CD14-positive monocyte (primary cell): ENCODE measurements around the gene CTNNBL1. TPM values are rescaled to one million over a fixed set of nuclear protein-coding genes. Genes with fewer than 3 reads are reported as not detected.

Experiments
- DNase-seq, 3 donors: peaks; one replicate each; pipeline ENCODE4 v3.0.0-alpha.2; 2011 to 2022
- H2AFZ ChIP-seq: 2 replicates; pipeline ENCODE4 v1.6.0; 2012; ENCODE audit warnings: mild to moderate bottlenecking, low read depth, low read length, inconsistent platforms; ENCODE audit not compliant: insufficient read depth, poor library complexity, severe bottlenecking
- H3K27ac ChIP-seq, 2 donors: 1 replicate in 1 of 2; 2 replicates in 1 of 2; pipeline ENCODE4 v1.5.1; 2012 to 2013; ENCODE audit warnings: low read length in 2 of 2, control low read depth in 1 of 2, inconsistent platforms in 1 of 2, low read depth in 1 of 2, mild to moderate bottlenecking in 1 of 2
- H3K27me3 ChIP-seq, 2 donors: one replicate each; pipeline versions ENCODE4 v1.6.0 to v1.6.1; 2011 to 2013; ENCODE audit warnings: low read length in 2 of 2; ENCODE audit not compliant: control insufficient read depth in 2 of 2, insufficient read depth in 2 of 2
- H3K36me3 ChIP-seq, 2 donors: replicated peaks in 1 of 2; 1 replicate in 1 of 2; 2 replicates in 1 of 2; pipeline versions ENCODE4 v1.5.1 to v1.6.1; 2012 to 2013; ENCODE audit warnings: low read length in 2 of 2, control low read depth in 1 of 2, inconsistent platforms in 1 of 2, mild to moderate bottlenecking in 1 of 2; ENCODE audit not compliant: insufficient read depth in 2 of 2, control insufficient read depth in 1 of 2
- H3K4me1 ChIP-seq, 2 donors: 1 replicate in 1 of 2; 2 replicates in 1 of 2; pipeline versions ENCODE4 v1.5.1 to v1.6.1; 2012 to 2013; ENCODE audit warnings: low read length in 2 of 2, control low read depth in 1 of 2, inconsistent platforms in 1 of 2, mild to moderate bottlenecking in 1 of 2, moderate library complexity in 1 of 2; ENCODE audit not compliant: insufficient read depth in 2 of 2, control insufficient read depth in 1 of 2
- H3K4me2 ChIP-seq: replicated peaks from 2 replicates; pipeline ENCODE3; 2012; ENCODE audit warnings: low read length, moderate library complexity, mild to moderate bottlenecking; ENCODE audit not compliant: poor library complexity, severe bottlenecking; ENCODE audit errors: extremely low read depth
- H3K4me3 ChIP-seq, 3 experiments: fragments of 200-600 bp in 1 of 3; sonication (generic) in 1 of 3; replicated peaks in 1 of 3; 1 replicate in 2 of 3; 2 replicates in 1 of 3; pipeline ENCODE4 v1.5.1; 2011 to 2013; ENCODE audit warnings: low read length in 3 of 3, mild to moderate bottlenecking in 3 of 3, control low read depth in 2 of 3, low read depth in 2 of 3, inconsistent platforms in 1 of 3, moderate library complexity in 1 of 3
- H3K79me2 ChIP-seq: 2 replicates; pipeline ENCODE4 v1.6.0; 2012; ENCODE audit warnings: mild to moderate bottlenecking, control low read depth, inconsistent platforms, low read length, moderate library complexity; ENCODE audit not compliant: insufficient read depth
- H3K9ac ChIP-seq: 2 replicates; pipeline ENCODE4 v1.6.0; 2017; ENCODE audit warnings: low read length, mild to moderate bottlenecking; ENCODE audit not compliant: insufficient read depth, poor library complexity, severe bottlenecking
- H3K9me3 ChIP-seq, 2 donors: replicated peaks in 1 of 2; 1 replicate in 1 of 2; 2 replicates in 1 of 2; pipeline versions ENCODE4 v1.5.1 to v1.6.1; 2012 to 2013; ENCODE audit warnings: low read length in 2 of 2, control low read depth in 1 of 2; ENCODE audit not compliant: control insufficient read depth in 1 of 2, insufficient read depth in 1 of 2
- H4K20me1 ChIP-seq: 2 replicates; pipeline ENCODE4 v1.6.0; 2012; ENCODE audit warnings: mild to moderate bottlenecking, low read length, control low read depth, moderate library complexity; ENCODE audit not compliant: insufficient read depth
- H3K27ac Mint-ChIP-seq, 7 donors: one replicate each; pipeline ENCODE4 v1.8.0; 2020; ENCODE audit warnings: mild to moderate bottlenecking in 7 of 7, mixed read lengths in 7 of 7, moderate library complexity in 6 of 7, inconsistent platforms in 2 of 7
- H3K27me3 Mint-ChIP-seq, 3 donors: one replicate each; pipeline ENCODE4 v1.8.0; 2021 to 2022; ENCODE audit warnings: low read depth in 3 of 3, mild to moderate bottlenecking in 3 of 3, mixed read lengths in 3 of 3, moderate library complexity in 3 of 3, inconsistent platforms in 1 of 3
- H3K36me3 Mint-ChIP-seq, 2 donors: one replicate each; pipeline ENCODE4 v1.8.0; 2020; ENCODE audit warnings: mixed read lengths in 2 of 2, inconsistent platforms in 1 of 2, mild to moderate bottlenecking in 1 of 2
- H3K4me1 Mint-ChIP-seq: one replicate; pipeline ENCODE4 v1.8.0; 2020; ENCODE audit warnings: mild to moderate bottlenecking, mixed read lengths
- H3K4me3 Mint-ChIP-seq, 2 donors: one replicate each; pipeline ENCODE4 v1.8.0; 2020; ENCODE audit warnings: mild to moderate bottlenecking in 2 of 2, mixed read lengths in 2 of 2, moderate library complexity in 1 of 2
- H3K9me3 Mint-ChIP-seq, 7 donors: one replicate each; pipeline ENCODE4 v1.8.0; 2020 to 2022; ENCODE audit warnings: mixed read lengths in 7 of 7, mild to moderate bottlenecking in 6 of 7, moderate library complexity in 6 of 7, inconsistent platforms in 2 of 7
- WGBS: methylation state at CpG from one replicate; pipeline ENCODE4 v1.1.5; 2013; ENCODE audit warnings: missing lambda C conversion rate; ENCODE audit not compliant: insufficient coverage; 5-methylcytosine and 5-hydroxymethylcytosine counted together
- intact Hi-C, 2 donors: fragments of 100-400 bp; cut with micrococcal nuclease; formaldehyde crosslinking; loops; one replicate each; pipeline versions ENCODE4 v1.15.0 to v1.15.1; 2023
- polyA plus RNA-seq, 3 donors: library from polyadenylated mRNA; depleted of rRNA in 1 of 3; unstranded in 2 of 3; stranded (reverse) in 1 of 3; fragments of 300-500 nt in 2 of 3; fragments of >200 nt in 1 of 3; fragmentation: Illumina TruSeq in 2 of 3; gene quantifications; 1 replicate in 2 of 3; 2 replicates in 1 of 3; pipeline ENCODE4 v1.2.3, GENCODE V29; 2012 to 2021
- TF ChIP-seq, protein P1 (sequence below): fragments of 200-600 bp; IDR thresholded peaks from one replicate; pipeline ENCODE4 v1.8.0; 2022; ENCODE audit warnings: antibody characterized with exemption, mild to moderate bottlenecking

The CTNNBL1 gene
- polyA plus RNA-seq, 3 donors: 35.5 to 83.2 (median 77.3) TPM

- Mint-ChIP-seq H3K27me3 (peaks cover 0 to 2% (median 0%) of the 10 kb centered on the region in 3 donors), H3K36me3 (peaks cover 22 to 36% of the 10 kb centered on the region in 2 donors), H3K27ac (no peak overlapping the region), H3K4me1 (no peaks in the 10 kb centered on the region), H3K9me3 (no peaks in the 10 kb centered on the region), H3K4me3 (no peak overlapping the region)
- Histone ChIP-seq H3K4me2 (no peak overlapping the region), H4K20me1 (peaks cover 34% of the 10 kb centered on the region), H3K27ac (no peak overlapping the region), H3K9me3 (no peaks in the 10 kb centered on the region), H2AFZ (no peak overlapping the region), H3K36me3 (peaks cover 0 to 25% of the 10 kb centered on the region in 2 donors), H3K4me3 (no peak overlapping the region), H3K27me3 (no peaks in the 10 kb centered on the region), H3K4me1 (no peaks in the 10 kb centered on the region), H3K79me2 (no peaks in the 10 kb centered on the region), H3K9ac (no peak overlapping the region)
- WGBS: no CpG with 5 or more reads among the region's 2 CpGs
- TF ChIP-seq, protein P1, sequence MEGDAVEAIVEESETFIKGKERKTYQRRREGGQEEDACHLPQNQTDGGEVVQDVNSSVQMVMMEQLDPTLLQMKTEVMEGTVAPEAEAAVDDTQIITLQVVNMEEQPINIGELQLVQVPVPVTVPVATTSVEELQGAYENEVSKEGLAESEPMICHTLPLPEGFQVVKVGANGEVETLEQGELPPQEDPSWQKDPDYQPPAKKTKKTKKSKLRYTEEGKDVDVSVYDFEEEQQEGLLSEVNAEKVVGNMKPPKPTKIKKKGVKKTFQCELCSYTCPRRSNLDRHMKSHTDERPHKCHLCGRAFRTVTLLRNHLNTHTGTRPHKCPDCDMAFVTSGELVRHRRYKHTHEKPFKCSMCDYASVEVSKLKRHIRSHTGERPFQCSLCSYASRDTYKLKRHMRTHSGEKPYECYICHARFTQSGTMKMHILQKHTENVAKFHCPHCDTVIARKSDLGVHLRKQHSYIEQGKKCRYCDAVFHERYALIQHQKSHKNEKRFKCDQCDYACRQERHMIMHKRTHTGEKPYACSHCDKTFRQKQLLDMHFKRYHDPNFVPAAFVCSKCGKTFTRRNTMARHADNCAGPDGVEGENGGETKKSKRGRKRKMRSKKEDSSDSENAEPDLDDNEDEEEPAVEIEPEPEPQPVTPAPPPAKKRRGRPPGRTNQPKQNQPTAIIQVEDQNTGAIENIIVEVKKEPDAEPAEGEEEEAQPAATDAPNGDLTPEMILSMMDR: no peak
- no peak for DNase-seq
- intact Hi-C loops: no loop called here
Observed at GRCh38 chr20:37816726-37817125, 122.9 kb downstream of the CTNNBL1 start.

- H3K4me1 ChIP-seq: no peaks in the 10 kb centered on the region
- no peak overlapping the region for H3K27ac ChIP-seq
- peaks cover 0 to 27% of the 10 kb centered on the region in 2 donors for H3K36me3 ChIP-seq
- Mint-ChIP-seq H3K27me3 (no peaks in the 10 kb centered on the region), H3K36me3 (peaks cover 24 to 27% of the 10 kb centered on the region in 2 donors), H3K27ac (no peak overlapping the region), H3K4me1 (no peaks in the 10 kb centered on the region), H3K9me3 (no peaks in the 10 kb centered on the region), H3K4me3 (no peak overlapping the region)
- H4K20me1 ChIP-seq: peaks cover 33% of the 10 kb centered on the region
- H3K27me3 ChIP-seq: no peaks in the 10 kb centered on the region
- H2AFZ ChIP-seq: no peak overlapping the region
- no peak overlapping the region for H3K9ac ChIP-seq
- TF ChIP-seq, protein P1: no peak
- no peak for DNase-seq
- intact Hi-C loops: no loop called here
- no peaks in the 10 kb centered on the region for H3K79me2 ChIP-seq
- H3K9me3 ChIP-seq: no peaks in the 10 kb centered on the region
- no peak overlapping the region for H3K4me3 ChIP-seq
- no peak overlapping the region for H3K4me2 ChIP-seq
Observed at GRCh38 chr20:37821696-37822095, 127.9 kb downstream of the CTNNBL1 start.
